HUES64 (cell line): ENCODE data around the gene PPP1CA.

Source experiments
- H3K27ac ChIP-seq: 2 replicates; pipeline ENCODE4 v1.7.0; 2013; ENCODE audit warnings: low read depth, low read length, inconsistent platforms
- H3K27me3 ChIP-seq: 2 replicates; pipeline ENCODE4 v1.6.1; 2013; ENCODE audit warnings: mild to moderate bottlenecking, low read length; ENCODE audit not compliant: insufficient read depth
- H3K36me3 ChIP-seq: 2 replicates; pipeline ENCODE4 v1.6.1; 2013; ENCODE audit warnings: mild to moderate bottlenecking, low read length; ENCODE audit not compliant: insufficient read depth
- H3K4me1 ChIP-seq: 2 replicates; pipeline ENCODE4 v1.6.1; 2013; ENCODE audit warnings: mild to moderate bottlenecking, low read length, moderate library complexity; ENCODE audit not compliant: insufficient read depth
- H3K4me3 ChIP-seq: 2 replicates; pipeline ENCODE4 v1.5.1; 2013; ENCODE audit warnings: mild to moderate bottlenecking, low read length, moderate library complexity
- H3K9ac ChIP-seq: 2 replicates; pipeline ENCODE4 v1.6.1; 2013; ENCODE audit warnings: mild to moderate bottlenecking, low read depth, low read length
- H3K9me3 ChIP-seq: 2 replicates; pipeline ENCODE4 v1.6.1; 2013; ENCODE audit warnings: low read depth, low read length; ENCODE audit not compliant: insufficient read depth
- WGBS: fragments of 150-250, 120-280 bp; methylation state at CpG from one replicate; pipeline ENCODE4 v1.1.7; 2013; ENCODE audit warnings: missing lambda C conversion rate; 5-methylcytosine and 5-hydroxymethylcytosine counted together

Gene PPP1CA

GRCh38 chr11:67351275-67352005, 50.2 kb downstream of the PPP1CA start:
- H3K4me1 ChIP-seq = peaks cover 19% of the 10 kb centered on the region; the same call in 1 of the 2 replicates

GRCh38 chr11:67349928-67350465, 51.7 kb downstream of the PPP1CA start:
- Histone ChIP-seq H3K36me3 (no peaks in the 10 kb centered on the region), H3K27ac (no peak overlapping the region), H3K9me3 (no peaks in the 10 kb centered on the region), H3K4me1 (peaks cover 16% of the 10 kb centered on the region; the same call in 1 of the 2 replicates), H3K27me3 (no peaks in the 10 kb centered on the region), H3K4me3 (no peak overlapping the region), H3K9ac (no peak overlapping the region)
- WGBS = 93% methylated on average over 4 of the region's 4 CpGs

More at GRCh38 chr11:67351275-67352005, 50.2 kb downstream of the PPP1CA start:
- 60% methylated on average over 11 of the region's 11 CpGs for WGBS
- no peak overlapping the region for H3K4me3 ChIP-seq
- no peaks in the 10 kb centered on the region for H3K36me3 ChIP-seq
- no peaks in the 10 kb centered on the region for H3K9me3 ChIP-seq
- H3K27ac ChIP-seq = no peak overlapping the region
- H3K27me3 ChIP-seq = no peaks in the 10 kb centered on the region
- H3K9ac ChIP-seq = no peak overlapping the region

- Histone ChIP-seq H3K27me3 (no peaks in the 10 kb centered on the region), H3K27ac (no peak overlapping the region), H3K9ac (no peak overlapping the region), H3K4me3 (no peak overlapping the region), H3K36me3 (no peaks in the 10 kb centered on the region), H3K9me3 (no peaks in the 10 kb centered on the region), H3K4me1 (peaks cover 11% of the 10 kb centered on the region; the same call in 1 of the 2 replicates)
- WGBS = 93% methylated on average over 2 of the region's 2 CpGs
Observed at GRCh38 chr11:67349457-67349856, 52.2 kb downstream of the PPP1CA start.

GRCh38 chr11:67349036-67349435, 52.6 kb downstream of the PPP1CA start:
- Histone ChIP-seq H3K36me3 (no peaks in the 10 kb centered on the region), H3K4me1 (peaks cover 7% of the 10 kb centered on the region; the same call in 1 of the 2 replicates), H3K27ac (no peak overlapping the region), H3K9me3 (no peaks in the 10 kb centered on the region), H3K27me3 (no peaks in the 10 kb centered on the region), H3K9ac (no peak overlapping the region), H3K4me3 (no peak overlapping the region)
- 68% methylated on average over 5 of the region's 5 CpGs for WGBS
